ENCODE data around the gene PAWR.
"Not testable (repeated sequence)": the region's sequence is repeated elsewhere in the genome, so short reads cannot be mapped to it uniquely, and the experiment has no call there.

PAWR gene

DNA sequence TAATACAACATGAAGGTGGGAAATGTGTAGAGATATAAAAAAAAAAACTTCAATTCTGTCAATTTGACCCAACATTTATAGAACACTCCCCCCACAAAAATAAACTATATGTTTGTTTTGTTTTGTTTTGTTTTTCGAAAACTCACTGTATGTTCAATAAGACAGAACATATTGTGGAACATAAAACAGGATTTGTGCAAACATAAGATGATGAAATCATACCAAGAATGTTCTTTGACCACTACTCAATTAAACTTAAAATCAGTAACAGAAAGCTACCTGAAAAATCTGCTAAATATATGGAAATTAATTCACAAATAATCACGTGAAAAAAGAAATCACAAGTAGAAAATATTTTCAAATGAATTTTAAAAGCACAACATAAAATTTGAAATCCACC lies 61.2 kb downstream of the PAWR start:
- no peaks in the 10 kb centered on the region for H3K36me3 ChIP-seq (ENCODE audit: insufficient read depth, low read length)
- no peaks in the 10 kb centered on the region for H3K9me3 ChIP-seq (ENCODE audit: low read length)
- no peaks in the 10 kb centered on the region for H3K4me1 ChIP-seq (ENCODE audit: insufficient read depth, low read length)
- H3K27me3 ChIP-seq (ENCODE audit: insufficient read depth, low read length), result no peaks in the 10 kb centered on the region
- H3K4me3 ChIP-seq (ENCODE audit: low read length), result no peak overlapping the region
- H2AFZ ChIP-seq (ENCODE audit: low read depth, low read length), result no peak overlapping the region

DNA sequence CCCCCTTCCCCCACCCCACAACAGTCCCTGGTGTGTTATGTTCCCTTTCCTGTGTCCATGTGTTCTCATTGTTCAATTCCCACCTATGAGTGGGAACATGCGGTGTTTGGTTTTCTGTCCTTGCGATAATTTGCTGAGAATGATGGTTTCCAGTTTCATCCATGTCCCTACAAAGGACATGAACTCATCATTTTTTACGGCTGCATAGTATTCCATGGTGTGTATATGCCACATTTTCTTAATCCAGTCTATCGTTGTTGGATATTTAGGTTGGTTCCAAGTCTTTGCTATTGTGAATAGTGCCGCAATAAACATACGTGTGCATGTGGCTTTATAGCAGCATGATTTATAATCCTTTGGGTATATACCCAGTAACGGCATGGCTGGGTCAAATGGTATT lies 64.0 kb downstream of the PAWR start:
- H3K36me3 ChIP-seq (ENCODE audit: insufficient read depth, low read length); H2AFZ ChIP-seq (ENCODE audit: low read depth, low read length); H3K4me1 ChIP-seq (ENCODE audit: insufficient read depth, low read length); H3K9me3 ChIP-seq (ENCODE audit: low read length); H3K27me3 ChIP-seq (ENCODE audit: insufficient read depth, low read length); H3K4me3 ChIP-seq (ENCODE audit: low read length): not testable (repeated sequence)

DNA sequence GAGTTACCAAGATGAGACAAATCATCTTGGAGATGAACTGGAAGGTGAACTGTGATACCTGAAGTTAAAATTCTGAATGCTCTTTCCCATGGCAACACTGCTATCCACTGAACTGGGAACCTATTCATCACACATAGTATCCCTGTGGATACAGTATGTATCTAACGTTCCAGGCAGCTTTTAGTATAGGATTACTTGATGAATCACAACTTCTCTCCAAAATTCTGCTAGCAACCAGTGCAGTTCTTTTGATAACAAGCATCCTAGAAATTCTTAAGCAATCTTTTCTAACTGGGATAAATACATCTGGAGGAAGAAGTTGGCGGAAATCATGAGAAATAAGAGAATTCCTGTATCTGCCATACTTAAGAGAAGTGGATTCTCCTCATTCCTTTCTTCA lies 66.4 kb downstream of the PAWR start:
- no peaks in the 10 kb centered on the region for H3K4me1 ChIP-seq (ENCODE audit: insufficient read depth, low read length)
- no peaks in the 10 kb centered on the region for H3K27me3 ChIP-seq (ENCODE audit: insufficient read depth, low read length)
- H2AFZ ChIP-seq (ENCODE audit: low read depth, low read length), result no peak overlapping the region
- no peak overlapping the region for H3K4me3 ChIP-seq (ENCODE audit: low read length)
- H3K36me3 ChIP-seq (ENCODE audit: insufficient read depth, low read length), result peaks cover 16% of the 10 kb centered on the region
- no peaks in the 10 kb centered on the region for H3K9me3 ChIP-seq (ENCODE audit: low read length)

DNA sequence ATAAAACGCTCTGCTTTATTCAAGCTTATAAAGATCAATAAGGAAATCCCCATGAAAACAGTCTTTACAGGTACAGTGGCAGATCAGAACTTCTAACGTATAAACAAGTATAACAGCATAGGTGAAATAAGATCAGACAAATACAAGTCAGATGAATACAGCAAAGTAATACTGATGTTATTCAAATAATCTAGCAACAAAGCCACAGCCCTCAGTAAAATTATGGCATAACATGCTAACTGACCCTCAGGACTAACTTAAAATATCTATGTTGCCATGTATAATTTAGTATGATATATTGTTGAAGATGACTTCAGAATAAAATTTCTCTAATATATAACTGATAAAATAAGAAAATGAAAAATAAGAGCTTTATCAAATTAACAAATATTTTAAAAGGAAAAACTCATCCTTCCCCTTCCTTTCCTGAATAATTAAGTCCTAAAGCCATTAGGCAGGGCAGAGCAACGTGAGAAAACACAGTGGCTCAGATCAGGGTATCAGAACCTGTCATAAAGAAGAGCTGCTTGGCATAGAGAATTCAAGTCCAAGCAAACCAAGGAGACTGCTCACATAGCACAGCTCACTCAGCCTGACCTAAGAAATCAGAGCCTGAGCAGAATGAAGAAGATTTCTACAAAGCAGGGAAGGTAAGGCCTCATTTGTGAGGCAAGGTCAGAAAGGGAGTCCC lies 70.7 kb downstream of the PAWR start:
- Histone ChIP-seq H2AFZ (ENCODE audit: low read depth, low read length) (no peak overlapping the region), H3K4me3 (ENCODE audit: low read length) (no peak overlapping the region), H3K9me3 (ENCODE audit: low read length) (no peaks in the 10 kb centered on the region), H3K4me1 (ENCODE audit: insufficient read depth, low read length) (no peaks in the 10 kb centered on the region), H3K36me3 (ENCODE audit: insufficient read depth, low read length) (peaks cover 28% of the 10 kb centered on the region), H3K27me3 (ENCODE audit: insufficient read depth, low read length) (no peaks in the 10 kb centered on the region)

DNA sequence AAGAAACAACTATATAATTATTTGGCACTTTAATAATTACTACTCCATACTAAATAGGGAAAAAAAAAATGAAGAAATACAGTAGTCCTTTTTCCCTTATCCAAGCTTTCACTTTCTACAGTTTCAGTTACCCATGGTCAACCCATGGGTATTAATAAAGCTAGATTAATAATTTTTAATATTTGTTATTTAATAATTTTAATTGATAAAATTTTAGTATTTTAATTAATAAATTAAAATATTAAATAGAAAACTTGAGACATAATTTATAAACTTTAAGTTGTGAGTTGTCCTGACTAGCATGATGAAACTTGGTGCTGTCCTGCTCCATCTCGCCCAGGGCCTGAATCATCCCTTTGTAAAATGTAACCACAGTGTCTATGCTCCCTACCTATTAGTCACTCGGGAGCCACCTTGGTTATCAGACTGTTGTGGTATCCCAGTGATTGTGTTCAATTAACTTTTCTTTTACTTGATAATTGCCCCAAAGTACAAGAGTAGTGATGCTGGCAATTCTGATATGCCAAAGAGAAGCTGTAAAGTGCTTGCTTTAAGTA lies 71.8 kb downstream of the PAWR start:
- no peaks in the 10 kb centered on the region for H3K27me3 ChIP-seq (ENCODE audit: insufficient read depth, low read length)
- H3K4me3 ChIP-seq (ENCODE audit: low read length), result no peak overlapping the region
- H3K36me3 ChIP-seq (ENCODE audit: insufficient read depth, low read length), result peaks cover 28% of the 10 kb centered on the region
- H2AFZ ChIP-seq (ENCODE audit: low read depth, low read length), result no peak overlapping the region
- H3K4me1 ChIP-seq (ENCODE audit: insufficient read depth, low read length), result no peaks in the 10 kb centered on the region
- no peaks in the 10 kb centered on the region for H3K9me3 ChIP-seq (ENCODE audit: low read length)

DNA sequence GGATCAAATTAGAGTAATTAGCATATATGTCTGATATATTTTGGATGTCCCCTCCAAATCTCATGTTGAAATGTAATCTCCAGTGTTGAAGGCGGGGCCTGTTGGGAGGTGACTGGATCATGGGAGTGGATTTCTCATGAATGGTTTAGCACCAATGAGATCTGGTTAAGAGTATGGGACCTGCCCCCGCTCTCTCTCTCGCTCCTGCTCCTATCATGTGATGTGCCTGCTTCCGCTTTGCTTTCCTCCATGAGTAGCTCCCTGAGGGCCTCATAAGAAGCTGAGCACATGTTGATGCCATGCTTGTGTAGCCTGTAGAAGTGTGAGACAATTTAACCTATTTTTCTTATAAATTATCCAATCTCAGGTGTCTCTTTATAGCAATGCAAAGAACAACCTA lies 73.1 kb downstream of the PAWR start:
- H3K4me3 ChIP-seq (ENCODE audit: low read length), result no peak overlapping the region
- no peaks in the 10 kb centered on the region for H3K4me1 ChIP-seq (ENCODE audit: insufficient read depth, low read length)
- no peaks in the 10 kb centered on the region for H3K27me3 ChIP-seq (ENCODE audit: insufficient read depth, low read length)
- peaks cover 3% of the 10 kb centered on the region for H3K9me3 ChIP-seq (ENCODE audit: low read length)
- H3K36me3 ChIP-seq (ENCODE audit: insufficient read depth, low read length), result peaks cover 31% of the 10 kb centered on the region
- no peak overlapping the region for H2AFZ ChIP-seq (ENCODE audit: low read depth, low read length)

DNA sequence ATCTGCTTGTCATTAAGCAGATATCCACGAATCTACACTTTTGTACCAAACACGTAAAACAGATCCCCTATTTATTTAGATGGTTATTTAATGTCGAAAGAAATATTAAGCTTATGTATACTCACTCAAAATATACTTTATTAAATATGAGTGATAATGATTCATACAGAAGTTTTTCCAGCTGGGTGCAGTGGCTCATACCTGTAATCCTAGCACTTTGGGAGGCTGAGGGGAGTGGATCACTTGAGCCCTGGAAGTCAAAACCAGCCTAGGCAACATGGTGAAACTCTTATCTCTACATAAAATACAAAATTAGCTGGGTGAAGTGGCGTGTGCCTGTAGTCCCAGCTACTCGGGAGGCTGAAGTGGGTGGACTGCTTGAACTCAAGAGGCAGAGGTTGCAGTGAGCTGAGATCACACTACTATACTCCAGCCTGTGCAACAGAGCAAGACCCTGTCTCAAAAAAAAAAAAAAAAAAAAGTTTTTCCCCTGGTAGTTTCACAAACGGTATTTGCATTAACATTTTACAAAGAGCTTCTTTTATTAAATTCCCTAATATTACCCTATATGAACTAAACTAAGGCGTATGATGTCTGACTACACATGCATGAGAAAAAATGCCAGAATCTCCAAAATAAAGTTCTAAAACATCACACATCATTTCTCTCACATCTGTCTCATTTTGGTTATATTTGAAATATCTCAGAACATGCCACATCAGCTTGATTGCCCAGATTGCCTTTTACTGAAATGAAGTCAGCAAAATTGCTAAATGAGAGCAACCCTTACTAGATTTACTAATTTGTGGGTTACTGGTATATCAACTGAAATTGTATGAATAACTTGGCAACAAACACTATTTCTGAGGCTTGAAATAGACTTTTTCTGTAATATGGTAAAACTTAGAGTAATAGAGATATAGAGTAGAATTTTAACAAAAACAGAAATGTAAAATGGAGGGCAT lies 74.9 kb downstream of the PAWR start:
- no peaks in the 10 kb centered on the region for H3K4me1 ChIP-seq (ENCODE audit: insufficient read depth, low read length)

DNA sequence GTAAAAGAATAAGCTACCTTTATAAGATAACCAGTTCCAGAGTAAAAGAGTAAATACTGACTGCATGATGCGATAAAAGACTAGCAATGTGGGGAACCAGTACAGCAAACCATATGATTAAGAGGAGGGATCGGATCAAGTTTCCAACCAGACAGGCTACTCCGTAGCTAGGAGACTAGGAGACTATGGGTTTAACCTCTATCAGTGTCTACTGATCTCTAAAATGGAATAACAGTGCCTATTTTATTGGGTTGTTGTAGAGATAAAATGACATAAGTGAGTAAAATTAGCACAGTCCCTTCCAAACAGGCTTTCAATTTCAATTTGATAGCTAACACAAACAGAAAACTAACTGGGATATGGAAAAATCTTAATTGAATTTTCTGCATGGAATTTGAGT lies 76.0 kb downstream of the PAWR start:
- peaks cover 27% of the 10 kb centered on the region for H3K36me3 ChIP-seq (ENCODE audit: insufficient read depth, low read length)
- H3K27me3 ChIP-seq (ENCODE audit: insufficient read depth, low read length), result no peaks in the 10 kb centered on the region
- H2AFZ ChIP-seq (ENCODE audit: low read depth, low read length), result no peak overlapping the region
- peaks cover 10% of the 10 kb centered on the region for H3K9me3 ChIP-seq (ENCODE audit: low read length)
- no peaks in the 10 kb centered on the region for H3K4me1 ChIP-seq (ENCODE audit: insufficient read depth, low read length)
- H3K4me3 ChIP-seq (ENCODE audit: low read length), result no peak overlapping the region

More for the DNA sequence above, 74.9 kb downstream of the PAWR start:
- H3K36me3 ChIP-seq (ENCODE audit: insufficient read depth, low read length), result peaks cover 30% of the 10 kb centered on the region
- no peak overlapping the region for H3K4me3 ChIP-seq (ENCODE audit: low read length)
- H2AFZ ChIP-seq (ENCODE audit: low read depth, low read length), result no peak overlapping the region
- peaks cover 3% of the 10 kb centered on the region for H3K9me3 ChIP-seq (ENCODE audit: low read length)
- no peaks in the 10 kb centered on the region for H3K27me3 ChIP-seq (ENCODE audit: insufficient read depth, low read length)

DNA sequence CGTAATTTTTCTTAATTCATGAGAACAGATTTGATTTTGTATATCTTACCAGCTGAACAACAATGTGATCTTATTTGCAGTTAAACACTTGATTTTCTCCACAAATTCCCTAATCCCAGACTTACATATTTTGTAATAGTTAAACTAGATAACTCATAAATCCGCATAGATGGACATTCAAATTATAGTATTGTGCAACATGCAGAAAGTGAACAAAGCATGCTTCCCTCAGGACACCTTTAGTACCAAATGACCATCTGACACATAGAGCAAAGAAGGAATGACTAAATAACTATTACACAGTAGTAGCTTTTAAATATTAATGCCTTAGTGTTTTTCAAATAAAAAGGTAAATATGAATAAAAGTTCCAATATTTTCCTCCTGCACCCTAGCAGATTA lies 88.9 kb downstream of the PAWR start:
- Histone ChIP-seq H2AFZ (ENCODE audit: low read depth, low read length) (no peak overlapping the region), H3K36me3 (ENCODE audit: insufficient read depth, low read length) (peaks cover 6% of the 10 kb centered on the region), H3K4me1 (ENCODE audit: insufficient read depth, low read length) (no peaks in the 10 kb centered on the region), H3K27me3 (ENCODE audit: insufficient read depth, low read length) (no peaks in the 10 kb centered on the region), H3K9me3 (ENCODE audit: low read length) (no peaks in the 10 kb centered on the region), H3K4me3 (ENCODE audit: low read length) (no peak overlapping the region)

DNA sequence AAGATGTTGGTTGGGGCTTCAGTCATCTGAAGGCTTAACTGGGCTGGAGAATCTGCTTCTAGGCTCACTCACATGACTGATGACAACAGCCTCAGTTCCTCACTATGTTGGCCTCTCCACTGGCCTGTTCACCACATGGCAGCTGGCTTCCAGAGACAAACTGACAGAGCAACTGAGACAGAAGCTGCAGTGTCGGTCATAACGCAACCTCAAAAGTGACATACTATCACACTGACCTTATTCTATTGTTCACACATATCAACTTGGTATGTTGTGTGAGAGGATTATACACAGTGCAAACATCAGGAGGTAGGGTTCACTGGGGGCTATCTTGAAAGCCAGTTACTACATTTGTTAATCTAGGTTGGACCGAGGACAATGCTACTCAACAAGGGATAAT lies 92.9 kb downstream of the PAWR start:
- H3K4me3 ChIP-seq (ENCODE audit: low read length), result no peak overlapping the region
- H3K9me3 ChIP-seq (ENCODE audit: low read length), result no peaks in the 10 kb centered on the region

DNA sequence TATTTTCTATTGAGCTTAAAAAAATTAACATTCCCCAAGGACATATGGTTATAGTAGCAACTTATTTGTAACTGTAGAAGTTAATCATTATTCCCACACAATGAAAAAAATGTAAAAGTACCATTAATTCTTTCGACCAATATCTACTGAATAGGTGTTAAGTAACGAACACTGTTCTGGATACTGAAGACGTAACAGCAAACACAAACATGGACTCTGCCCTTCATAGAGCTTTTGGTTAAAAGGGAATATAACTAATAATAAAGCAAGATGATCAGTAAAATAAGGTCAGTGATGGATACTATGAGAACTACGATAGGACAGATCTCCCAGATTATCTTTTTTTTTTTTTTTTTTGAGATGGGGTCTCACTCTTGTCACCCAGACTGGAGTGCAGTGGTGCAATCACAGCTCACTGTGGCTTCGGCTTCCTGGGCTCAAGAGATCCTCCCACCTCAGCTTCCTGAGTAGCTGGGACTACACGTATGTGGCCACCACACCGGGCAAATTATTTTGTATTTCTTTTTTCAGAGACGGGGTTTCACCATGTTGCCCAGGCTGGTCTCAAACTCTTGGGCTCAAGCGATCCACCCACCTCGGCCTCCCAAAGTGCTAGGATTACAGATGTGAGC lies 93.9 kb downstream of the PAWR start:
- H2AFZ ChIP-seq (ENCODE audit: low read depth, low read length), result no peak overlapping the region
- no peaks in the 10 kb centered on the region for H3K9me3 ChIP-seq (ENCODE audit: low read length)
- peaks cover 11% of the 10 kb centered on the region for H3K36me3 ChIP-seq (ENCODE audit: insufficient read depth, low read length)
- no peaks in the 10 kb centered on the region for H3K27me3 ChIP-seq (ENCODE audit: insufficient read depth, low read length)
- H3K4me3 ChIP-seq (ENCODE audit: low read length), result no peak overlapping the region
- no peaks in the 10 kb centered on the region for H3K4me1 ChIP-seq (ENCODE audit: insufficient read depth, low read length)

More for the DNA sequence above, 92.9 kb downstream of the PAWR start:
- H3K27me3 ChIP-seq (ENCODE audit: insufficient read depth, low read length), result no peaks in the 10 kb centered on the region
- H3K4me1 ChIP-seq (ENCODE audit: insufficient read depth, low read length), result no peaks in the 10 kb centered on the region
- H3K36me3 ChIP-seq (ENCODE audit: insufficient read depth, low read length), result peaks cover 6% of the 10 kb centered on the region
- H2AFZ ChIP-seq (ENCODE audit: low read depth, low read length), result no peak overlapping the region

DNA sequence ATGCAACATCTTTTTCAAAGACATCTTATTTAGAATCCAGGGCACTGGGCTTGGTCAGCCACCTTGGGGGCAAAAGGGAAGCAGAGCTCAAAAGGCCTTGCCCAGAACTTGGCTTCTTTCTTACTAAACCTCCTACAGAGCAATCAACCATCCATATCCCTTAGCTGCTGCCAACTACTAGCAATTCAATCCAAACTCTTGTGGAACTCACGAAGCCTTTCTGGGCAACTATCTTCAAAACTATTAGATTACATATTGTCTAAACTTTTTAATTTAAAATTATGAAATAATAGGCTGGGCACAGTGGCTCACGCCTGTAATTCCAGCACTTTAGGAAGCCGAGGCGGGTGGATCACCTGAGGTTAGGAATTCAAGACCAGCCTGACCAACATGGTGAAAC lies 95.5 kb downstream of the PAWR start:
- Histone ChIP-seq H3K4me3 (ENCODE audit: low read length) (no peak overlapping the region), H3K36me3 (ENCODE audit: insufficient read depth, low read length) (peaks cover 17% of the 10 kb centered on the region), H2AFZ (ENCODE audit: low read depth, low read length) (no peak overlapping the region), H3K9me3 (ENCODE audit: low read length) (no peaks in the 10 kb centered on the region), H3K27me3 (ENCODE audit: insufficient read depth, low read length) (no peaks in the 10 kb centered on the region), H3K4me1 (ENCODE audit: insufficient read depth, low read length) (no peaks in the 10 kb centered on the region)

DNA sequence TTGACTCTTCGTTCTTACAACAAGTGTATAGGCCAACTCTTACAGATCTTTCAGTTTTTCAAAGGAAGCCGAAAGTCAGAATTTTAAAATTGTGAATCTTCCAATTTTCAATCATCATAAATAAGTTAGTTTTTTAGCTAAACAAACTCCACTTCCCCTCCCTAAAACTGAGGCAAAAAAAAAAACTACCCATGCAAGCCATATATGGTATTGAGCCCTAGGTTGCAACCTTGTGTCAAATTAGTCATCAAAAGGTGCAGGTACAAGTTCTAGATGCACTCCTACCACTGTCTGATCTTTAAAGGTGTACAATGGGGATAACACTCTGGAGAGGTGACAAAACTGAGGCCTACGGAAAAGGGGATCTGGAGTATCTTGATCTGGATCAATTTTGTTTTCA lies 97.9 kb downstream of the PAWR start:
- no peak overlapping the region for H3K4me3 ChIP-seq (ENCODE audit: low read length)
- H3K27me3 ChIP-seq (ENCODE audit: insufficient read depth, low read length), result no peaks in the 10 kb centered on the region
- H3K36me3 ChIP-seq (ENCODE audit: insufficient read depth, low read length), result peaks cover 17% of the 10 kb centered on the region
- H2AFZ ChIP-seq (ENCODE audit: low read depth, low read length), result no peak overlapping the region
- no peaks in the 10 kb centered on the region for H3K9me3 ChIP-seq (ENCODE audit: low read length)
- no peaks in the 10 kb centered on the region for H3K4me1 ChIP-seq (ENCODE audit: insufficient read depth, low read length)
